NCI-H1417 treated with DMSO at 0.1 percent for 48 hours (cell line): ENCODE measurements around the gene FAM135A.

Experiments used
- DNase-seq: peaks from one replicate; lab custom pipeline; 2025; lab: John Stamatoyannopoulos, UW

FAM135A gene

DNA sequence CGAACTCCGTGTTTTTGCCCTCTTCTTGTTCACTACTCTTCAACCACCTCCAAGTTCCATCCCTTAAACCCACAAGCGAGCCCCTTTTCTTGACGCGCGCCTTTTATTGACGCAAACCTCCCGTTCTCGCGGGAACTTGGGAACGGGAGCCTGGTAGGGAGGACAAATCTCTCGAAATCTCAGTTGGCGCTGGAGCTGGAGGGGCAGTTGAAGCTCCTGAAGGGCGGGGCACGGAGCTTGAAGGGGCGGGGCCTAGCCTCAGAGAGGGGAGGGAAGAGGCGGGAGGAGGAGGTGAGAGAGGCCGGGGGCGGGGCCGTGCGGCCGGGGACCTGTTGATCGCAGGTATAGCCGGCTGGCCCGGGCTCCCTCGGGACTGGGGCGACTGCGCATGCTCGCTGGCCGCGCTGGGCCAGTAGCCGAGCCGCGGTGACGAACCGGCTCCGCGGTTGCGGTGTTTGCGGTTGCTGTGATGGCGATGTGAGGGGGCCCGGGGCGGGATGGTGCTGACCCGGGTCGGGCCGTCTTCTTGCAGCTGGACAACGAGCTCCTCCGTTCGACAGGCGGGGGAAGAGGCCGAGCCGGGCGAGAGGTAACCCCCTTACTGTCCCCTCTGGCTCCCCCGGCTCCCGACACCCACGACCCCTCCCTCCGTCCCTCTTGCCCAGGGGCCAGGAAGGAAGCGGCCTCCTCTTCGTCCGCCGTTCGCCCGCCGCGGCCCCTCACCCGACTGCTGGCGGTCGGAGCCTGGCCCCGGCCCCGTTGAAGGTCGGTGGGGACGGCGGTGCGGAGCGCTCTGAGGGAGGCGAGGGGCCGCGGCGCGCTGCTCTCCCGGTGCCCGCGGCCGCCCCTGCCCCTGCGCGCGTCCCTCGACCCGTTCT lies at the start of gene FAM135A:
TSS of gene FAM135A (plus strand) at position 395 of the 878 bp plus-strand sequence. CDS start 14,835 bp downstream, outside the sequence.
- DNase-seq, result peak; percentile 80

DNA sequence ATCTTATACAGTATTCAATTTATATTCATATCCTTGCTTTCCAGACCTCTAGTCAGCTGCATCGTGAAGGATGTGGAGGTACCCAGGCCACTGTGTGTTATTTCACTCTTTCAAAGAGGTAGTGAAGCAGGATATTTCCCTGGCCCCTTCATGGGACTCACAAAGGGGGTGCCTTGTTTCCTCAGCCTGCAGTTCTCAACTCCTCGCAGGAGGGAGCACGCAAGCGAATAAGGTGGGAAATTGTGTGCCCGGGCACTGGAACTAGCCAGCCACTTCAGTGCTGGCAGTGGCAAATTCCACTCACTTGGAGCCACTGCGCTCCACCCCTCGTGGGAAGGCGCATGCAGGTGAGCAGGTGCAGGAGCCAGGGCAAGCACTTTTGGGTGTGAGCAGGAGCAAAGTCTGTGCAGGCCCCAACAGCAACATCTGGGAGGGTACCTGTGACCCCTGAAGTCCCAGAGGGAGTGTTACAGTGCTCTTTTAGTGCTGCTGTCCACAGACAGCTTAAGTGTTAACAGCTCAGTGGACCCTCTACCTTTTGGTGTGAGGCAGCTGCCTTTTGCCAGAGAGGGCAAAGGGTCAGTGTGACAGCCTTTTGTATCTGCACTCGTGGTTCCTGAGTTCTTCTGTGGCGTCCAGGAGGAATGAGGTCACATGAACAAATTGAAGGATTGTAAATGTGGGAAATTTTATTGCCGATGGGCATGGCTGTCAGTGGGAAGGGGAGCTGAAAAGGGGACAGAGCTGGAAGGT lies 49.4 kb upstream of the FAM135A start:
- DNase-seq, result no peak

DNA sequence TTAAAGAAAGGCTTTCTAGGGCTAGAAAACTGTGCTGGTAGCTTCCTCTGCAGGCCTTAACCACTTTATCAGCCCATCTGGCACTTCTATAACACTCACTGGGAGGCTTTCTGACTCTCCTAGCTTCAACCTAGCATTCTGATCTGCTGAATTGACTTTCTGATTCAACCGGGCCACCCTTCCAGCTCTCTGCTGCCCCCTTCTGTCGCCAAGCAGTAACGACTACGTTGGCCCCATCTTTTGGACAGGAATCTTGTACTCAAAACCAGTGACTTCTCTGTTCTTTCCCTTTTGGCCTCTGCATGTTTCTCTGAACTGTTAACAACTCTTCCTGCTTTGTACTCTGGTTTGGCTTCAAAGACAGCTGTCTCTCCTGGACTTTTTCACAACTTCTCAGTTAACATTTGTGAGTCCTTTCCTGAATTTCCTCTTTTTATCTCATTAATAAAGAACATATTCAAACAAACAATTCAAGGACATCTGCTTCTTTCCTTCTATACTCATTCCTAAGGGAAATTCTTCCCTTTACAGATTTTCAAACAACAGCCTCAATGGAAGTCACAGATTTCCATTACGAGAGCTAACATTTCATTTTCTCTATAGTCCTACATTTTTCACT lies 43.9 kb upstream of the FAM135A start:
- no peak for DNase-seq

DNA sequence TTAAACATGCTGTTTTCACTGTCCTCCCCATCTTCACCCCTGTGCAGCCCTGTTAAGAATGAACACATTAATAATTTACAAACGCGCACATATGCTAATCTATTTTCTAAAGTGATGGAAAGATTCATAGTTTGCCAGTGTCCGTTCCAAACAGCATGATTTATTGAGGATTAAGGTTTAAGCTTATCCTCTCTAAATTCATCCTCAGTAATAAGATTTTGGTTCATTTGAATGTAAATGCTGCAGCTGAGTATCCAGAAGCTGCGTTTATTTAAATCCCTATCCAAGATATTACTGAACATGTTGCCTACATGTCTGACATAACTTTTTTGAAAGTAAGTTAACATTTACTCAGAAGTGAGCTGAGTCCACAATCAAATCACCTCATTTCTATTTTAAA lies 42.8 kb upstream of the FAM135A start:
- DNase-seq, result no peak

DNA sequence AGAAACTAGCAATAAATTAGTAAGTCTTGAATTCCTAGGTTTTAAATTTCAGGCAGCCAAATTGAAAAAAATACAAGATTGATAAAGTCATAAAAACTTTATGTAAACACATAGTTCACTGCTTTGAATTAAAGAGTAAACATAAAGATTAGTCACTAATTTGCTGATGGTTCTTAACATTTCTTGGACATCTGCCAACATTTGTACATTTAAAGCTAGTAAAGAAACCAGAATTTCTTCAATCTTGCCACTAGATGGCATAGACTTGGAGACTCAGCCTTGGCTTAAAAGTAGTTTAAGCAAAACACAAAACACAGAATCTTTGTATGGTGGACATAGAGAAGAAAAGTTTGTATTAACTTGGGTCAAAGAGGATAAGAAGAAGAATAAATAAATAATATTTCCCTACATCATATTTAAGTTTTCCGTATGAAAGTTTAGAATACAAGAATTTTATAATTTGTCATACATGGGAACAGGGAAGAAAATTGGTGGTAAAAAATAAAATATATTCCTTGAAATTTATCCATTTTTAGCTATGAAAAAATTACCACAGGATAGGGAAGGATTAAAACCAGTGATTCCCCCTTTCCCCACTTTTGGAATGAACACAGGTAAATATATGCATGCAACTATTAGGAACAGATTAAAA lies 41.7 kb upstream of the FAM135A start:
- peak; percentile 36 for DNase-seq

DNA sequence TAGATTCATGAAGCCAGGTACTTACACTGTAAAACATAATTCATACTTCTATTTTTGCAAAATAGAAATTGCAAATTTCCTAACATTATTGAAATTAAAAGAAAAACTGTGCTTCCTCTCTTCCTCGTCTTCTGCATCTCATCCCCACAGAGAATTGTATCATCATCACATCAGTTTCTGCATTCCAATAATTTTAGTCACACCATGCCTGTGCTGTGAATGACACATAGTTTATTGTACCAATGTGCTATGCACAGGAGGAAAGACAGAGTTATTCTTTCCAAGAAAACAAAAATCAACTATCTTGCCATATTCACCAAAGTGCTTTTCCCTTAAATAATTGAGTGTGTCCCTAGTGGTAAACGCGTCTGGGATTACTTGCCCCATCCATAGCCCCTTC lies 38.1 kb upstream of the FAM135A start:
- no peak for DNase-seq

DNA sequence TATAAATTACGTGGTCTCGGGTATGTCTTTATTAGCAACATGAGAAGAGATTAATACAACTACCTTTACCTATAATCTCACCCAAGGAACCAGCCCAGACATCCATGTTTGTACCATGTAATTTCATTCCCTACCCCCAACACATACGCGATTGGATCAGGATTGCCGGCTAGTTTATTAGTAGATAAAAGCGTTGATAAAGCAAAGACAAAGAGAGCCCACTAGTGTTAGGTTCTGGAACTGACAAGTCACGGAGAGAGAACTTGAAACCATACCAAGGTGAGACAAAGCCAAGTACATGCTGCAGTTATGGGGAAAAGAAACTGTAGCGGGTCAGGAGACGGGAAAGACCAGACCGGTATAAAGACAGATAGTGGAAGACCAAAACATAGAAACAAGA lies 37.4 kb upstream of the FAM135A start:
- DNase-seq, result no peak

DNA sequence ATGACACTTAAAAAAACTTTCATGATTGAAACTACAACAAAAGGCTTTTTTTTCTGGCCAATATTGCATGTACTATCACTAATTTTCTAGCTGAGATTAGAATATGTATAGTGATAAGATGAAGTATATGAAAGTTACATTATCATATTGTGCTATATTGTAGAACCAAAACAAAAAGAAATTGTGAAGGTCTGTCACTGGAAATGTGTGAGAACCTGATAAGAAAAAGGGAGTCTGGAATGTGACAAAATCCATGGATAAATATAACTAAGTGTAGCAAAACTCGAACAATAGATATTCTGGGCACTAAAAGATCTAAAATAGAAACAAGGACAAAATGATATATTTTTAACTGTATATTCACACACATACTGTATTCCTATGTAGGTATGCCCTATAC lies 36.7 kb upstream of the FAM135A start:
- DNase-seq, result no peak

DNA sequence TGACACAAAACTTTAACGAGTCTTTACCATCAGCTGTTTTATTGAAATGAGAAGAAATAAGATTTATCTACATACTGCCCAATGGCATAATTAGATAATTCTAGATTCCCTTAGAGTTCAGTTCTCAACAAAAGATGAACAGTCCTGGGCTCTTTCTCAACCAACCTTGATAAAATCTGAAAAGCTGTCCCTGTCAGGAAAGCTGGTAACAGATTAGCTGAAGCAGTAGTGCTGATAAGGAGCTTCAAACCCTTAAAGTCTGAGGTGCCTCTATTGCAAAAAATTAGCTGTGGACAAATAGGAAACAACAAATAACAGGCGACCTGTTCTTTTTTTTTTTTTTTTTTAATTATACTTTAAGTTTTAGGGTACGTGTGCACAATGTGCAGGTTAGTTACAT lies 35.9 kb upstream of the FAM135A start:
- no peak for DNase-seq

DNA sequence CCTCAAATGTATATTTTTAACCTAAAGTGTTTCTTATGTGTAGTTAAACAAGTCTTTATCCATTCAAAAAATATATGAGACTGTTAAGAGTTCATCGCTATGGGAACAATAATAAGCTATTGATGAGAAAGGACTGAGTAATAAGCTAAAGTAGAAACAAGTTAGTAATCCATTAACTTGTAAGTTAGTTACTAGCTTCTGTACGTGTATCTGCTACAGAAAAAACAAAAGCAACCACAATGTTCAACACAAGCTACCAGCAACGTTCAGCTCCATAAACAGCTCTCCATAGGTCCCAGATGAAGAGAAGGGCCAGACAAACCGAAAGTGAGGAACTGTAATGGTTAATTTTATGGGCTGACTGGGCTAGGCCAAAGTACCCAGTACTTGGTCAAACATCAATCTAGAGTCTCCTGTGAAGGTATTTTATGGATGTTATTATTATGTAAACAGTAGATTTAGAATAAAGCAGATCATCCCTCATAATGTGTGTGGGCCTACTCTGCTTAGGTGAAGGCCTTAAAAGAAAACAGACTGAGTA lies 33.8 kb upstream of the FAM135A start:
- no peak for DNase-seq

DNA sequence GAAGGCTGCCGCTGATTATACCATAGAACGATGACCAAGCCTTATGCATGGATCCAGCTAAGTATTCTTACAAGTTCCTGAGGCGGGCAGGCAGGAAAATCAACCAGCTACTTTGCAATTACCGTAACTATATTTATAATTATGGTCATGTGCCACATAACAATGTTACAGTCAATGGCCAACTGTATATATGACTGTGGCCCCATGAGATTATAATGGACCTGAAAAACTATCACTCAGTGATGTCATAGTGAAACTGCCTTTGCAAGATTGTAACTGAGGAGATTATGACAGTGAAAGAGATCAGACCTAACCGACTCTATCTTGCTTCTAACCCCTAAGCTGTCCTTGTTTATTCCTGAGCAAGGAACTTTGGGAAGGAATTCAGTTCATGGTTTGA lies 33.1 kb upstream of the FAM135A start:
- DNase-seq, result no peak

DNA sequence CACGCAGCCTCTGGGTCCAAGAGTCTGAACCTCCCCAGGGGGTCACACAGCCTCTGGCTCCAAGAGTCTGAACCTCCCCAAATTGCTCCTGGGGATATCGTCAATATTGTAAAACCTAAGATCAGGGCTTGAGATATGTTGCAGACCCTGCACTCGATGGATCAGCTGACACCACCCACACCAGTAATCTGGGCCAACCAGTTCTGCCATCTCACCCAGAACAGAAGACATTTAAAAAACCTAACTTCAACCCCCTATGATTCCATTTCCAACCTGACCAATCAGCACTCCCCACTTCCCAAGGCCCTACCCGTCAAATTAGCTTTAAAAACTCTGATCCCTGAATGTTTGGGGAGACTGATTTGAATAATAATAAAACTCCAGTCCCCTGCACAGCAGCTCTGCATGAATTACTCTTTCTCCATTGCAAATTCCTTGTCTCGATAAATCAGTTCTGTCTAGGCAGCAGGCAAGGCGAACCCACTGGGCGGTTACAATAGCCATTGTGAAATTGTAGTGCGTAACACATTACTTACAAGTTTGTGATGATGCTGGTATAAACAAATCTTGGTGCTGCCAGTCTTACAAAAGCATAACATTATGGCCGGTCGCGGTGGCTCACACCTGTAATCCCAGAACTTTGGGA lies 32.4 kb upstream of the FAM135A start:
- DNase-seq, result no peak

DNA sequence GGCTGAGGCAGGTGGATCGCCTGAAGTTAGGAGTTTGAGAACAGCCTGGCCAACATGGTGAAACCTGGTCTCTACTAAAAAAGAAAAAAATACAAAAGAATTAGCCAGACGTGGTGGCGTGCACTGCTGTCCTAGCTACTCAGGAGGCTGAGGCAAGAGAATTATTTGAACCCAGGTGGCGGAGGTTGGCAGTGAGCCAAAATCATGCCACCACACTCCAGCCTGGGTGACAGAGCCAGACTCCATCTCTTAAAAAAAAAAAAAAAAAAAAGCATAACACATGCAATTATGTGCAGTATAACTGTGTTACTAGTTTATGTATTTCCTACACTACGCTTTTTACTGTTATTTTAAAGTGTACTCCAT lies 31.9 kb upstream of the FAM135A start:
- DNase-seq, result no peak

DNA sequence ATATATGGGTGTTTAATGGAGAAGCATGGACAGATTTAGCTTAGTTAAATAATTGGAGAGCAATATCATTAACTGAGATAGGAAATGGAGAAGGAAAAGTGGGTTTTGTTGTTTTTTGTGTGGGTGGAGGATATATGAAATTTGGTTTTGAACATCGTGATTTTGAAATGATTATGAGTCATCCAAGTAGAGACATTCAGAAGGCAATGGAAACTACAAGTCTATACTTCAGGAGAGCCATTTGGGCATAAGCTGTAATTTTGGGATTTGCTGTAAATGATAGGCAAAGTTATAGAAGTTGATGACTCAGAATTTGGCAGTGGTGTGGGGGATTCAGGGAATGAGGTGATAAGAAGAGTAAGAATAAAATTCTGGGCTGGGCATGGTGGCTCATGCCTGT lies 27.4 kb upstream of the FAM135A start:
- no peak for DNase-seq

DNA sequence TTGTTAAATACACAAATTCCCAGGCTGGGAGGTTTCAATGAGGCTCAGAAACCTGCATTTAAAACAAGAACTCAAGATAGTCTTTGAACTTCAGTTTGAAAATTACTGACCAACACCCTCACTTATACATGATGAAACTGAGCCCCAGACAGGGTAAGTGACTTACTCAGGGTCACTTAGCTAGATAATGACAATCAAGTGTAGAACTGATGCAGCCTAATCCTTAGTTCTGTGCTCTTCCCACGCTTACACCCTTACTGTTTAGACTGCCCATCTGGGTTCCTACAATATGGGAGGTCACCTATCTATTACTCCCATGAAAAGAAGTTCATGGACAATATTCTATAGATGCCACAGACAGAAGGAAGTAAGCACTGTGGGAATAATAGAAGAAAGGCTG lies 24.5 kb upstream of the FAM135A start:
- DNase-seq, result no peak

DNA sequence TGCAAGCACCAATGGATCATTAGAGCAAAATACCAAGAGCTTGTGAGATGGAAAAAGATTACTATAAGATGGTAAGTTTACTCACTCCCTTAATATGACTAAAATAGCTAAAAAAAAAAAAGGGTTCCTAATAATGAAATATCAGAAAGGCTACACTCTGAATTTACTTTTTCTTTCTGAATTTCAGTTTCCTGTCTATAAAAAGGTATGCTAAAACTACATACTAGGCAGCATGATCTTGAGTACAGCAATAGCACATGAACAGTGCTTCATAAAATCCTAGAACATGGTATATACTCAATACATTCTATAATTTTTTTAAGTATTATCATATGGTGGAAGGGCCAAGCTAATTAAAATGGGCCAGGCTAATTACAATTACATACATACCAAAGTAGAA lies 24.0 kb upstream of the FAM135A start:
- no peak for DNase-seq

DNA sequence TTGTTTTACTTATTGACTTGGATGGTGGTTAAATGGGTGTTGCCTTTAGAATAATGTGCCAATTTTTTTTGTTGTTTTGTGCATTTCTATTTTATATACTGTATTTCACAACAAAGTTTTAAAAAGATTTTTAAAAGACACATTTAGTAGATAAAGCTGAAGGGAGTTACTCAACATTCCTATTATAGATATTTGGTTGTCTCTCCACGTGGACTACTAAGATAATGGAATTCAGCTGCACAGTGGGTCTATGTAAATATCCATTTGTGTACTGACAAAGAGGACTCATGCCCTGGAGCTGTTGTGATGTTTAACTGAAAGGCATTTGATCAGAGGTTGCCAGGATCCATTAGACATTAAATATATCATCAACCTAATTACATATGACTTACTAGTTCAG lies 23.2 kb upstream of the FAM135A start:
- DNase-seq, result peak; percentile 70

DNA sequence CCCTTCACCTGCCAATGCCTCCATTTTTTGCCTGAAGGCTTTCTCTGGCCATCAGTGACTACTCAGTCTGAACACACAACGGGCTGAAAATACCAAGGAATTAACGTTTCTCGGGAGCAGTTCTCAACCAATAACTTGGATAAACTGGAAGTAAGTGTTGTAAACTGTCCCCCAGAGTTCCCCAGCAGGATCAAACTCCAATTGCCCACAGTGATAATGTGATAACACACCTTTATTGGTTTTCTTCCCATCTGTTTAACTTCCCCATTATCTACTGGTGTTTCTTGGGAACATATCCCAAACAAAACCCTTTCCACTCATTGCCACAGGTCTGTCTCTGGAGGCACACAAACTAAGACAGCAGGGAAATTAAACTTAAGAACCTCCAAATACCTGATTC lies 21.8 kb upstream of the FAM135A start:
- no peak for DNase-seq

DNA sequence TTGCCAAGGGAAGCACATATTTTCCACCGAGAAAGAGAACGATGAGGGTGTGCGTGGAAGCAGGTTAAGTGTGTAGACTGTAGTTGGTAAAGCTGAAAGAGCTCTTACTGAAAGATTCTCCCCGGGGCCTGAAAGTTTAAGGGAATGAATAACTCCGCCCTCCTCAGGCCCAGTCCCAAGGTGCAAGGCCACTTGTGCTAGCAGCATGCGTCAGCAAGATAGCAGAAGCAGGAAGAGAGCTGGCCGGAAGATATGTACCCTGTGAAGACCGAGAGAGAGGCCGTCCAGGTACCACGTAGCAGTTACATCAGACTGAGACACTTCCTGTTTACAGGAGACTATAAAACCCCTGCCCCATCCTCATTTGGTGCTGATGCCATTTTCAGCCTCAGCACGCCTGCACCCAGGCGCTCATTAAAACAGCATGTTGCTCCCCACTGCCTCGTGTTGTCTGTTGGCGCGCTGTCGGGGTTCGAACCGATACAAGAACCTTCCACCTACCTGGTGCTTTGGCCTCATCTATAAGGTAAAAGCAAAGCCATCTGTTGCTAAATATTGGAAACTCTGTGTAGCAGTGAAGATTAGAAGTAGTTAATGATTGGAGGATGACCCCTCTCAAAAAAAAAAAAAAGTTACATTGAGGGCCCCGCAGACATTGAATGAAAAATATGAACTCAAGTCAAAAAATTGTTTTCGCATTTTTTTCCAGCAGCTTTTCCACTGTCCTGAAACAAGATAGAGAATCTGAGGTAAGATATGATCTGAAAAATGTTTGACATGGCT lies 18.6 kb upstream of the FAM135A start:
- no peak for DNase-seq

DNA sequence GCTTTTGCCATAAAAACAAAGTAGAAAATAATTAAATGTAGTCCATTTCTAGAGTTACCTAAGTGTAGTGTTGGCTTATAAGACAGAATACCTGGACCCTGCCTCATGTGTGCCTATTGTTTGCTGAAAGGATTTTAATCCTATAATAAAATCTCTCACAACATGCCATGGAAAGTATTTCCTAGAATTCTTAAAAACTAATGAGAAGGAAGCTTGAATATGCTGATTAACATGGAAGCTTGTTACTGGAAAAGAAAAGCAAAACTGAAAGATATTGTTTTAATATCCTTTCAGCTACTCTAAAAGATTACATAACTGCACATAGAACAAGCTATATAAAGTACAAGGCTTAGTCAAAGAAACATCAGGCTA lies 18.0 kb upstream of the FAM135A start:
- DNase-seq, result no peak

DNA sequence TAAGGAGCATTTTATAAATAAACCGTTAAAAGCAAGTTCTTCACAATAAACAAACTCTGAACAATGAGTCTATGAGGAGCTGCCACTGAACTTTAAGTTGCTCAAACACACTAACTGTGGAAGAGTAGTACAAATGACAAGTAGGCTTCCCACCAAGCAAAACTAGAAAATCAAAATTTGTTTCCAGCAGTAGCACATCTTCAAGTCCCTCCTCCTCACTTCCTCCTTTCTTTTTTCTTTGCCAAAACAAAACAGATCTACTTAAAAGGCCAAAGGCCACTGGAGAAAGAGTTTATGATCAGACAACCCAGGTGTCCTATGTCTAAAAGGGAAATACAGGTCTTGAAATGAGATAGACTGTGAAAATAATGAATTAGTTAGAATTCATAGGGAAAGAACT lies 17.1 kb upstream of the FAM135A start:
- no peak for DNase-seq
